WTC11 (cell line): ENCODE data around the gene RCAN3. TPM values are rescaled to one million over a fixed set of nuclear protein-coding genes. Genes with fewer than 3 reads are reported as not detected.

ENCODE experiments used
- ATAC-seq: fragments of 200-7000 bp; cut with Tn5 transposase; 2 replicates; pipeline ENCODE4 v1.10.0; 2021; ENCODE audit warnings: mild to moderate bottlenecking, moderate library complexity
- Bru-seq: library from RNA; stranded (reverse); fragments of 400-500 nt; gene quantifications from one replicate; lab custom pipeline; 2021; lab: Mats Ljungman, UMichigan
- CTCF ChIA-PET: fragments of 300-600 bp; sonication (Branson Sonifier 250); formaldehyde crosslinking; loops from one replicate; lab custom pipeline; 2021; ENCODE audit warnings: antibody characterized with exemption; lab: Charles Lee
- POLR2A ChIA-PET: fragments of 350-600 bp; sonication (Branson Sonifier 250); formaldehyde crosslinking; loops from one replicate; lab custom pipeline; 2021; ENCODE audit warnings: antibody characterized with exemption; lab: Charles Lee
- DNase-seq: peaks from one replicate; pipeline ENCODE4 v3.0.0; 2021; ENCODE audit warnings: low spot score
- H3K27ac Mint-ChIP-seq: 2 replicates; pipeline ENCODE4 v1.8.0; 2021; ENCODE audit warnings: mixed read lengths
- H3K27me3 Mint-ChIP-seq: 2 replicates; pipeline ENCODE4 v1.8.0; 2021; ENCODE audit warnings: low read depth, mild to moderate bottlenecking, moderate library complexity, mixed read lengths
- H3K36me3 Mint-ChIP-seq: 2 replicates; pipeline ENCODE4 v1.8.0; 2021; ENCODE audit warnings: mixed read lengths
- H3K4me1 Mint-ChIP-seq: 2 replicates; pipeline ENCODE4 v1.8.0; 2022; ENCODE audit warnings: mixed read lengths
- H3K4me3 Mint-ChIP-seq: 2 replicates; pipeline ENCODE4 v1.8.0; 2021; ENCODE audit warnings: mild to moderate bottlenecking, moderate library complexity, mixed read lengths
- H3K9me3 Mint-ChIP-seq: 2 replicates; pipeline ENCODE4 v1.8.0; 2021; ENCODE audit warnings: mixed read lengths
- ATF6 ChIP-seq: sonication (generic); formaldehyde crosslinking; IDR thresholded peaks from 2 replicates; pipeline ENCODE4 v1.8.1; 2023; ENCODE audit warnings: mild to moderate bottlenecking, missing genetic modification reagents
- CDX4 ChIP-seq: fragments of 250-450 bp; sonication (Bioruptor Pico); IDR thresholded peaks from 2 replicates; pipeline ENCODE4 v1.9.0; 2021; ENCODE audit warnings: moderate library complexity, mild to moderate bottlenecking, inconsistent platforms, borderline replicate concordance
- FOXP4 ChIP-seq: sonication (generic); formaldehyde crosslinking; IDR thresholded peaks from 2 replicates; pipeline ENCODE4 v1.8.0; 2022; ENCODE audit warnings: mild to moderate bottlenecking, missing genetic modification reagents
- HMGXB4 ChIP-seq: sonication (generic); formaldehyde crosslinking; IDR thresholded peaks from 2 replicates; pipeline ENCODE4 v1.8.1; 2023; ENCODE audit warnings: mild to moderate bottlenecking, moderate library complexity, missing genetic modification reagents
- NR1H2 ChIP-seq: sonication (generic); formaldehyde crosslinking; IDR thresholded peaks from 2 replicates; pipeline ENCODE4 v1.9.0; 2021; ENCODE audit warnings: mild to moderate bottlenecking, moderate library complexity, missing genetic modification reagents
- SP1 ChIP-seq: sonication (generic); formaldehyde crosslinking; conservative IDR thresholded peaks from 2 replicates; pipeline ENCODE4 v1.8.1; 2022; ENCODE audit warnings: missing genetic modification reagents
- TP53 ChIP-seq: sonication (generic); formaldehyde crosslinking; IDR thresholded peaks from 2 replicates; pipeline ENCODE4 v1.8.1; 2023; ENCODE audit warnings: mild to moderate bottlenecking, missing genetic modification reagents
- USF2 ChIP-seq: sonication (generic); formaldehyde crosslinking; IDR thresholded peaks from 2 replicates; pipeline ENCODE4 v1.8.1; 2023; ENCODE audit warnings: mild to moderate bottlenecking, missing genetic modification reagents, moderate library complexity
- ZNF138 ChIP-seq: sonication (generic); formaldehyde crosslinking; conservative IDR thresholded peaks from 2 replicates; pipeline ENCODE4 v1.8.1; 2022; ENCODE audit warnings: mild to moderate bottlenecking, moderate library complexity, missing genetic modification reagents
- ZNF219 ChIP-seq: sonication (generic); formaldehyde crosslinking; IDR thresholded peaks from 2 replicates; pipeline ENCODE4 v1.8.0; 2023; ENCODE audit warnings: missing genetic modification reagents, mild to moderate bottlenecking, borderline replicate concordance
- ZNF423 ChIP-seq: fragments of 250-450 bp; sonication (Bioruptor Pico); IDR thresholded peaks from 2 replicates; pipeline ENCODE4 v2.1.2; 2022; ENCODE audit warnings: mild to moderate bottlenecking, moderate library complexity
- ZSCAN18 ChIP-seq: fragments of 250-450 bp; sonication (Bioruptor Pico); IDR thresholded peaks from 2 replicates; pipeline ENCODE4 v2.1.2; 2022; ENCODE audit warnings: mild to moderate bottlenecking, moderate library complexity
- long read RNA-seq, 3 experiments: library from RNA in 1 of 3; library from capped mRNA in 1 of 3; library from polyadenylated mRNA in 1 of 3; unstranded in 2 of 3; stranded (forward) in 1 of 3; transcript quantifications; one replicate each; pipeline ENCODE4 v2.0.0, GENCODE V29; 2021
- total RNA-seq: library from RNA; stranded (reverse); gene quantifications from 3 replicates; pipeline ENCODE4 v1.2.3, GENCODE V29; 2021

Gene RCAN3
- total RNA-seq = 16.9 to 23.3 TPM (median 16.9 TPM) in 3 replicates
- percentile 71 among the genes with signal in this experiment for Bru-seq, nascent RNA
- long read RNA-seq, experiment 1, full-length matches to known transcripts = 19 of 47 reads
- long read RNA-seq, experiment 1, partial matches to known transcripts = 3 of 47 reads
- long read RNA-seq, experiment 1, other reads (novel, unspliced or antisense) = 25 of 47 reads
- long read RNA-seq, experiment 2, full-length matches to known transcripts = 6 of 27 reads
- long read RNA-seq, experiment 2, partial matches to known transcripts = 3 of 27 reads
- long read RNA-seq, experiment 2, other reads (novel, unspliced or antisense) = 18 of 27 reads
- long read RNA-seq, experiment 3, full-length matches to known transcripts = 4 of 4 reads
- long read RNA-seq, experiment 3, partial matches to known transcripts = 0 of 4 reads
- long read RNA-seq, experiment 3, other reads (novel, unspliced or antisense) = 0 of 4 reads

GRCh38 chr1:24502709-24503058 lies at the start of gene RCAN3:
TSS of gene RCAN3 (plus strand) at chr1:24502836. CDS start at chr1:24514373, 11,537 bp downstream.
- POLR2A ChIA-PET = interaction anchor here (0.8 kb wide), 1 partner anchor 87 kb away, joined by 3 read pairs; the partner anchor contains the start of gene NIPAL3

GRCh38 chr1:24452922-24453485 lies 49.6 kb upstream of the RCAN3 start:
- H3K36me3 Mint-ChIP-seq = peaks cover 6% of the 10 kb centered on the region; the same call in 1 of the 2 replicates
- POLR2A ChIA-PET = interaction anchor here (1.1 kb wide), 1 partner anchor 12 kb away, joined by 4 read pairs; no protein-coding TSS in a partner anchor
- H3K27me3 Mint-ChIP-seq = no peaks in the 10 kb centered on the region
- H3K4me1 Mint-ChIP-seq = no peaks in the 10 kb centered on the region
- no peak for DNase-seq
- H3K4me3 Mint-ChIP-seq = no peak overlapping the region
- CTCF ChIA-PET = interaction anchor here (0.7 kb wide), 1 partner anchor 1268 kb away, joined by 3 read pairs; no protein-coding TSS in a partner anchor
- ATAC-seq = no peak
- no peaks in the 10 kb centered on the region for H3K9me3 Mint-ChIP-seq
- H3K27ac Mint-ChIP-seq = no peak overlapping the region
- TF ChIP-seq ATF6 (CRISPR knock-in tag) = no peak

More at GRCh38 chr1:24502709-24503058, at the start of gene RCAN3:
- CTCF ChIA-PET = interaction anchor here (0.7 to 3.3 kb wide), 8 partner anchors 18 to 112 kb away, joined by 3 to 30 read pairs (median 6); partner anchors contain the start of gene NIPAL3
- Mint-ChIP-seq H3K9me3 (no peaks in the 10 kb centered on the region), H3K27ac (peak within 1 kb of the TSS; percentile 78), H3K36me3 (no peaks in the 10 kb centered on the region), H3K4me1 (peaks cover 54% of the 10 kb centered on the region), H3K4me3 (peak within 1 kb of the TSS; percentile 86), H3K27me3 (peaks cover 11% of the 10 kb centered on the region)
- peak; percentile 85 for ATAC-seq
- TF ChIP-seq ZNF138 (no peak), FOXP4 (CRISPR knock-in tag) (peak; percentile 29; the same call in 1 of the 2 replicates), HMGXB4 (CRISPR knock-in tag) (peak; percentile 66; the same call in 1 of the 2 replicates), SP1 (CRISPR knock-in tag) (peak; percentile 62; the same call in 1 of the 2 replicates), USF2 (CRISPR knock-in tag) (no peak), ZSCAN18 (CRISPR knock-in tag) (no peak), TP53 (CRISPR knock-in tag) (no peak), ZNF219 (CRISPR knock-in tag) (no peak), ZNF423 (CRISPR knock-in tag) (peak; percentile 83)
- DNase-seq = peak; percentile 88

- DNase-seq = no peak
- H3K27ac Mint-ChIP-seq = no peak overlapping the region; the same call in 1 of the 2 replicates
- no peaks in the 10 kb centered on the region for H3K27me3 Mint-ChIP-seq
- ATAC-seq = no peak
- CTCF ChIA-PET = no interaction called here
- POLR2A ChIA-PET = no interaction called here
- no peaks in the 10 kb centered on the region for H3K4me1 Mint-ChIP-seq
- H3K36me3 Mint-ChIP-seq = peaks cover 6% of the 10 kb centered on the region; the same call in 1 of the 2 replicates
- TF ChIP-seq NR1H2 (no peak), CDX4 (CRISPR knock-in tag) (no peak)
- H3K9me3 Mint-ChIP-seq = no peaks in the 10 kb centered on the region
- H3K4me3 Mint-ChIP-seq = no peak overlapping the region
Observed at GRCh38 chr1:24454673-24455072, 48.0 kb upstream of the RCAN3 start.
